Activated CD8-positive, alpha-beta memory T cell treated with anti-CD3 and anti-CD28 coated beads, Interleukin-2, amount 10 ng/mL, durations not matched to agents 7 days and 5 days (primary cell): Measurements from ENCODE around the gene GMDS. TPM values are rescaled to one million over a fixed set of nuclear protein-coding genes. Genes with fewer than 3 reads are reported as not detected.

Experiments used
- ATAC-seq: fragments of 150-1000 bp; cut with Tn5 transposase; one replicate; pipeline ENCODE4 v1.10.0; 2021; ENCODE audit warnings: moderate library complexity
- CTCF ChIA-PET: fragments of 350-600 bp; sonication (Branson Sonifier 250); formaldehyde crosslinking; loops from one replicate; lab custom pipeline; 2021; ENCODE audit warnings: antibody characterized with exemption; lab: Charles Lee
- DNase-seq: peaks from one replicate; pipeline ENCODE4 v3.0.0-alpha.2; 2020
- H3K27ac Mint-ChIP-seq: one replicate; pipeline ENCODE4 v1.8.0; 2021; ENCODE audit warnings: mild to moderate bottlenecking, mixed read lengths
- H3K27me3 Mint-ChIP-seq: one replicate; pipeline ENCODE4 v1.8.0; 2021; ENCODE audit warnings: mixed read lengths
- H3K36me3 Mint-ChIP-seq: one replicate; pipeline ENCODE4 v1.8.0; 2021; ENCODE audit warnings: mild to moderate bottlenecking, mixed read lengths
- H3K4me1 Mint-ChIP-seq: one replicate; pipeline ENCODE4 v1.8.0; 2021; ENCODE audit warnings: mixed read lengths
- H3K4me3 Mint-ChIP-seq: one replicate; pipeline ENCODE4 v1.8.0; 2021; ENCODE audit warnings: mild to moderate bottlenecking, moderate library complexity, mixed read lengths
- H3K9me3 Mint-ChIP-seq: one replicate; pipeline ENCODE4 v1.8.0; 2022; ENCODE audit warnings: low read depth, mixed read lengths
- total RNA-seq, 2 experiments: library from RNA; stranded (reverse); gene quantifications; one replicate each; pipeline ENCODE4 v1.2.3, GENCODE V29; 2021

GMDS gene
- total RNA-seq, 2 experiments from 2014 or later, result 28.2 to 36.9 TPM

DNA sequence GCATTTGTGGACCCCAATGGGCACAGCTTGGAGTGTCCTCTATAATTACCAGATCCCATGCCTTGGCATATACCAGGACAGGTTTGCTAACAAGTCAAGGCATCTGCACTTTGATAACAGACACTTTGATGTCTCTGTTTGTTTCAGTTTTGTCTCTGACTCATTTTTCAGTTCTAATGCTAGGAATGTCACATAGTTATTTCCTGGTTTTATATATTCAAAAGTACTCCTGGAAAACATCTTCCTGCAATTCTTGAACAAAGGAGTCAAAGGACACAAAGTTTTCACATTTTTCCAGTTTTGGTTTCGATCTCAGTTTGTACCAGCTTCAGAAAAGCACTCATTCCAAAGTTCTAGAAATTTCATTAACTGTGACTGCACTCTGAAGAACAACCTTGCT lies 447.6 kb downstream of the GMDS start:
- CTCF ChIA-PET, result interaction anchor here (0.6 to 1.2 kb wide), 2 partner anchors 13 to 582 kb away, joined by 3 read pairs; no protein-coding TSS in a partner anchor
- Mint-ChIP-seq H3K27me3 (no peaks in the 10 kb centered on the region), H3K4me3 (no peak overlapping the region), H3K9me3 (no peaks in the 10 kb centered on the region), H3K4me1 (peaks cover 9% of the 10 kb centered on the region), H3K36me3 (no peaks in the 10 kb centered on the region), H3K27ac (no peak overlapping the region)
- no peak for DNase-seq
- ATAC-seq, result no peak

DNA sequence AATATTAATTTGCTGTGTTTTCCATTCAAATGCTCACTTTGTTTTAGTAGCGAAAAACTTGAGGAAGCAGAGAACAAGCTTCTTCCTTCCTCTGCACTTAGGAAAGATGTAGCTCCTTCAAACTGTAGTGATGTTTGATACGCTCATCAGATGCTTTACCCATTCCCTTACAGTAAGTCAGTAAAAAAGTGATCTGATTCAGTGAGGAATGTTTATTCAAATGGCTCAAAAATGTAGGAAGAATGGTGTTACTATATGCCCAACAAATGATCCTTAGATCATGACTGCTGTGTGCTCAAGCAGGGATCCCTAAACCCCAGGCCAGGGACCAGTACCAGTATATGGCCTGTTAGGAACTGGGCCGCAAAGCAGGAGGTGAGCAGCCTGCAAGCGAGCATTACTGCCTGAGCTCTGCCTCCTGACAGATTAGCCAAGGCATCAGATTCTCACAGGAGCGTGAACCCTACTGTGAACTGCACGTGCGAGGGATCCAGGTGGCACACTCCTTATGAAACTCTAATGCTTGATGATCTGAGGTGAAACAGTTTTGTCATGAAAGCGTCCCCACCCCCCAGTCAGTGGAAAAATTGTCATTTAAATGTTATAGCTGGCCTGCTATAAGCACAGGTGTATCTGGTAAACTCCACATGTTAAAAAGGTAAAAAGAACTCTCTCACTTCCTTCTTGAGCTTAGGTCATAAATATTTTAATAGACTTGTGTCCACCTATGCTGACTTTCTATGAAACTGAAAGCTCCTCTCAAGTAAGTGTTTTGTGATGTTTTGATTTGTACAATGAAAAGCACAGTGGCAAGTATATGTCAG lies 448.5 kb downstream of the GMDS start:
- Mint-ChIP-seq H3K36me3 (no peaks in the 10 kb centered on the region), H3K9me3 (no peaks in the 10 kb centered on the region), H3K27ac (no peak overlapping the region), H3K4me1 (peaks cover 9% of the 10 kb centered on the region), H3K4me3 (no peak overlapping the region), H3K27me3 (no peaks in the 10 kb centered on the region)
- CTCF ChIA-PET, result interaction anchor here (0.6 to 1.2 kb wide), 2 partner anchors 12 to 583 kb away, joined by 3 read pairs; no protein-coding TSS in a partner anchor
- ATAC-seq (no peak), DNase-seq (no peak)

DNA sequence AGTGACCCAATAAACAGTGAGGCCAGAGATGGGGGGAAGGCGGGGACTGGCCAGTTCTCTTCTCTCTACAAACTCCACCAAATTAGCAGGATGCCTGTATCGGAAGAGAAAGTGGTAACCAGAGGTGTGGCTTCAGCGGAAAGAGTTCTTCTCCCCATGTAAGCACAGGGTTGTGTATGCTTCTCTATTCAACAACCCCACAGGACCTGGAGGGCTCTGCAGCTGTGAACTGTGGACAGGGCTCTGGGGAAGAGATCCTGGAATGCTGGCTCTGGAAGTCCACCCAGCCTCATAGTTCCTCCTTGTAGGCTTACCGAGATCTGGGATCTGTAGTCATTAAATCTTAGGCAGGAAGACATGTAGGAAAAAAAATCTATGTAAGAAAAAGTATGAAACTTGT lies 449.5 kb downstream of the GMDS start:
- CTCF ChIA-PET, result no interaction called here

DNA sequence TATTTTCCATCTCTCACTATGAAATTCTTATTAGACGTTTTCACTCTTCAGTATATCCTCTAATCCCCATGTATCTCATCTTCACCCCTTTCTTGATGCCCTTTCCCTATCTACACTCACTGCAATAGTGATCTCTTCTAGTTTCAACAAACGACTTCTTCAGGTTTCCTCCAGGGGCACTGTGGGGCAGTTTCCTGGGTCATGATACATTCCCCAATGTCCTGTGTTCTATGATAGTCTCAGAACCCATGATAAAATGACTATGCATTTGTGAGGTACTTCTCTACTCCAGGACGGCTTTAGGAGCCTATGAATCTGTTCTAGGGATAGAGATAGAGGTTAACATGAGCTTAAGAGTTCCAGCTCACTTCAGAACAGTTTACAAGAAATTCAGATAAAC lies 452.4 kb downstream of the GMDS start:
- DNase-seq (no peak), ATAC-seq (peak; percentile 55)
- Mint-ChIP-seq H3K9me3 (no peaks in the 10 kb centered on the region), H3K27ac (no peak overlapping the region), H3K36me3 (no peaks in the 10 kb centered on the region), H3K4me1 (peaks cover 8% of the 10 kb centered on the region), H3K4me3 (no peak overlapping the region), H3K27me3 (no peaks in the 10 kb centered on the region)
- CTCF ChIA-PET, result no interaction called here

More for the DNA sequence above, 449.5 kb downstream of the GMDS start:
- no peak overlapping the region for H3K27ac Mint-ChIP-seq
- no peaks in the 10 kb centered on the region for H3K9me3 Mint-ChIP-seq
- DNase-seq (no peak), ATAC-seq (no peak)
- H3K27me3 Mint-ChIP-seq, result no peaks in the 10 kb centered on the region
- no peaks in the 10 kb centered on the region for H3K36me3 Mint-ChIP-seq
- H3K4me1 Mint-ChIP-seq, result peaks cover 9% of the 10 kb centered on the region
- H3K4me3 Mint-ChIP-seq, result no peak overlapping the region

DNA sequence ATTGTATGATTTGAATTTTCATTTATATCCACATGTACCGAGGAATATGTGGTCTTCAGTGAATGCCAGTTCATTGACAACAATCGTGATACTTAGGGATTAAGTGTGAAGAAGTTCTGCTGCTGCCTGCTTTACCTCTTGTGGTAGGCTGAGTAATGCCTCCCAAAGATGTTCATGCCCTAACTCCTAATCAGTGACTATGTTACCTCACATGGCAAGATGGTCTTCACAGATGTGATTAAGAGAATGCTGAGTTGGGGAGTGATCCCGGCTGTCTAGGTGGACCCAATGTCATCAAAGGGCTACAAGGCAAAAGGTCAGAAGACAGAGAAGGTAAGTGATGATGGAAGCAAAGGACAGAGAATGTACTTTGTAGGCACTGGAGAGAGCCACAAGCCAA lies 454.7 kb downstream of the GMDS start:
- H3K9me3 Mint-ChIP-seq, result no peaks in the 10 kb centered on the region
- no peak overlapping the region for H3K4me3 Mint-ChIP-seq
- H3K27me3 Mint-ChIP-seq, result peaks cover 2% of the 10 kb centered on the region
- ATAC-seq, result no peak
- no peak for DNase-seq
- no peaks in the 10 kb centered on the region for H3K36me3 Mint-ChIP-seq
- H3K4me1 Mint-ChIP-seq, result peaks cover 13% of the 10 kb centered on the region
- CTCF ChIA-PET, result no interaction called here
- H3K27ac Mint-ChIP-seq, result no peak overlapping the region

DNA sequence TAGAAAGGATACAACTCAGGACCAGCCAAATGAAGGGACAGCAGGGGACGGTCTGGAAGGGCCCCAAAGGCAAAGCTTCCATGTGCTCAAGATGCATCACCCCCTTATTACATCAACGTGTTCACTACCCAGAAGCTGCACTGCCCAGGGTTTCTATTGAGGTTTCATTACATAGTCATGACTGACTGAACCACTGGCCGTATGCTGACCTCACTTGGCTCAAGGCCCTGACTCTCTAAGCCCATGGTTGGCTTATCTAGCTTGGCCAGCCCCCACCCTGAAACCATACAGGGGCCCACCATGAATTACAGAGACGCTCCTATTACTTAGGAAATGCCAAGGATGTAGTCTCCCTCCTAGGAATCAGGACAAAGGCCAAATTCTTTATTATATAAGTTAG lies 456.3 kb downstream of the GMDS start:
- no peak for ATAC-seq
- Mint-ChIP-seq H3K27ac (no peak overlapping the region), H3K36me3 (no peaks in the 10 kb centered on the region), H3K4me1 (peaks cover 14% of the 10 kb centered on the region), H3K4me3 (no peak overlapping the region), H3K27me3 (peaks cover 2% of the 10 kb centered on the region), H3K9me3 (no peaks in the 10 kb centered on the region)
- CTCF ChIA-PET, result no interaction called here
- DNase-seq, result no peak

DNA sequence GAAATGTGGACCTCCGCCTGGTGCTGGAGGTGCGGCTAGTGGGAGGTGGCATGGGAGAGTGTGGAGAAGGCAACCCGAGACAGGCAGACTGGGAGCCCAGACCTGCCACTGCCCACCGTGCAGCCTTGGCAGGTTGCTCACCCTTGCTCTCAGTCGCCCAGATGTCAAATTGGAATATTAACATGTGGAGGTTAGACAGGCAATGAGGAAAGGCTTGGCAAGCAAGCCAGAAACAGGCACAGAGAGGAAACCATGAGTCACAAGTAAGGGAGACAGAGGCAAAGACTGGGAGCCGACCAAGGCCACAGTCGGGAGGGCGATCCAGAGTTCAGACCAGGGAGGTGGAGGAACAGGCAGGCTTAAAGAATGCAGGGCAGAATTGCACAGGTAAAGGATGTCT lies 457.5 kb downstream of the GMDS start:
- CTCF ChIA-PET, result no interaction called here
- no peak overlapping the region for H3K27ac Mint-ChIP-seq

DNA sequence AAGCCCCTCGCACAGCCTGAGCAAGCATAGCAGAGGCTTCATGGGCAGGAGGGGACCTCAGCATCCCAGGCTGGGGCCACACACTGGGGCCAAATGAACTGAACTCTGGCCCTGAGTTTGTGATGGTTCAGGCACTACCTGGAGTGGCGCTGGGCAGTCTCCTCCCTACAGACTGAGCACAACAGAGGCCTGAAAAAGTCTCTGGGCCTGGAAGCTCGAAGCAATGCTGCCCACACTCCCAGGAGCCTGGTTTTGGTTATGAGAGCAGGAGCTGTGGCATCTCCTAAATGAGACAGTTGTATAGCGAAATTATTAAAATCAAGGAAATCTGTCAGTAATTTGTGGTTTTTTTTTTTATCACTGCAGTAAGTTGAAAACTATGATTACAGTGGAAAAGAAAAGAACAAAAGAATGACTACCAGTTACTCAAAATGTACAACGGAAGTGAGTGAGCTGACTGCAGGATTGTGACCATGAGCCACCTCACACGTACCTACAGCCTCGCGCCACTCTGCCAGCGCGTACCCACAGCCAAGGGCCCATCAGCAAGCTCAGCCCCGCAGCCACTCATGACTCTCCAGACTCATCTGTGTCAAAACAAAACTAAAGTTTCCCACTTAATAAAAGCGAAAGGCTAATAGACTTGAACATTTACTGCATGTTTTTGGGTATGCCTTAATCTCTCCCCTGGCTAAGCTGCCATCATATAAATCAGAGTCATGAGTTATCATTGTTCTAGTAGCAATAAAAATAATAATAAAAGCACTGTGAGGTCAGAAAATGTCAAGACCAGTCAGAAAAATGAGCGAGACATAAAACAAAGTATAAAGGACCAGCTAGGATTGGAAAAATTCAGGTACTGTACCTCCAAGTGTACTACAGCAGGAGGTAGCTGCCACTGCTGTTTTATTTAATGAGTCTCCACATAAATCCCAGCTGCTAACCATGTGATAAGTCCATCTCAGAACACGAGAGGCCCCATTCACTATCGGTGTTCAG lies 458.7 kb downstream of the GMDS start:
- CTCF ChIA-PET, result no interaction called here
- Mint-ChIP-seq H3K4me3 (no peak overlapping the region), H3K36me3 (no peaks in the 10 kb centered on the region), H3K4me1 (peaks cover 14% of the 10 kb centered on the region), H3K9me3 (no peaks in the 10 kb centered on the region), H3K27me3 (peaks cover 2% of the 10 kb centered on the region), H3K27ac (no peak overlapping the region)
- DNase-seq (peak; percentile 70), ATAC-seq (peak; percentile 84)

More for the DNA sequence above, 457.5 kb downstream of the GMDS start:
- Mint-ChIP-seq H3K27me3 (peaks cover 2% of the 10 kb centered on the region), H3K4me3 (no peak overlapping the region), H3K4me1 (peaks cover 14% of the 10 kb centered on the region), H3K36me3 (no peaks in the 10 kb centered on the region), H3K9me3 (no peaks in the 10 kb centered on the region)
- ATAC-seq, result no peak
- DNase-seq, result no peak

DNA sequence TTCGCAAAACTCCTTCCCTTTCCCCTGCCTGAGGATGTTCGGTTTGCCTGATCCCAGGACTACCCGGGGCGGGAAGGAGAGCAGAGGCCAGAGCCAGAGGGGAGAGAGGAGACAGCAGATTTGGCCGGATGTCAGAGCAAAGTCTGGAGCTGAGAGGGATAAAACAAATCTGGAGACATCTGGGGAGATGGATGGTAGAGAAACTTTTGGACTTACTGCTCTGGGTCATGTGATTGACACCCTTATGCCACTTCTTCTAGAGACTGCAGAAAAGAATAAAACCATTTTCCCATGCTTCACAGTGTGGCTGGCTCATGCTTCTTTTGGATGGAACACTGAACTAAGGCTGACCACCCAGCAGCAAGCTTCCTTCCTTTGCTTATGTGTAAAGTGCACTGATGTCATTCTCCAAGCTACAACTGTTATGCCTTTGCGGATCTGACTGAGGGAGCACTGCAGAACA lies 461.0 kb downstream of the GMDS start:
- Mint-ChIP-seq H3K9me3 (no peaks in the 10 kb centered on the region), H3K36me3 (no peaks in the 10 kb centered on the region), H3K27me3 (peaks cover 2% of the 10 kb centered on the region), H3K27ac (no peak overlapping the region), H3K4me3 (no peak overlapping the region), H3K4me1 (peaks cover 14% of the 10 kb centered on the region)
- no peak for DNase-seq
- CTCF ChIA-PET, result interaction anchor here (1.2 kb wide), 1 partner anchor 13 kb away, joined by 3 read pairs; no protein-coding TSS in a partner anchor
- no peak for ATAC-seq

DNA sequence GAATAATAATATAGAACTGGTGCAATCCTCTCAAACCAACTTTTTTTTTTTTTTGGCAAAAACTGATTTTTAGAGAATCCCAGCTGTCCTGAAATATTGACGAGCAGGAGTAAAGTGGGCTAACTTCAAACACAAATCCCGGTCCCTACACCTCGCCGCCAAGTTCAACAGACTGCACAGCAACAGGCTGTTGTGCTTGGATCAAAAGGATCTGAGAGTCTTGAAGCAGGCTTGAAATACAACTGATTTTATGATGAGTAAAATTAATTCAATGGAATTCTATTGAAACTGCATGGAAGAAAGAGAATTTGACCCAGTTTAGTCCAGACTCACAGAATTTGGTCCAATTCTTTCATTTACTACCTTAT lies 463.6 kb downstream of the GMDS start:
- no peaks in the 10 kb centered on the region for H3K9me3 Mint-ChIP-seq
- H3K36me3 Mint-ChIP-seq, result no peaks in the 10 kb centered on the region
- CTCF ChIA-PET, result no interaction called here
- no peaks in the 10 kb centered on the region for H3K27me3 Mint-ChIP-seq
- peaks cover 11% of the 10 kb centered on the region for H3K4me1 Mint-ChIP-seq
- no peak overlapping the region for H3K27ac Mint-ChIP-seq
- no peak overlapping the region for H3K4me3 Mint-ChIP-seq
- ATAC-seq (no peak), DNase-seq (no peak)

DNA sequence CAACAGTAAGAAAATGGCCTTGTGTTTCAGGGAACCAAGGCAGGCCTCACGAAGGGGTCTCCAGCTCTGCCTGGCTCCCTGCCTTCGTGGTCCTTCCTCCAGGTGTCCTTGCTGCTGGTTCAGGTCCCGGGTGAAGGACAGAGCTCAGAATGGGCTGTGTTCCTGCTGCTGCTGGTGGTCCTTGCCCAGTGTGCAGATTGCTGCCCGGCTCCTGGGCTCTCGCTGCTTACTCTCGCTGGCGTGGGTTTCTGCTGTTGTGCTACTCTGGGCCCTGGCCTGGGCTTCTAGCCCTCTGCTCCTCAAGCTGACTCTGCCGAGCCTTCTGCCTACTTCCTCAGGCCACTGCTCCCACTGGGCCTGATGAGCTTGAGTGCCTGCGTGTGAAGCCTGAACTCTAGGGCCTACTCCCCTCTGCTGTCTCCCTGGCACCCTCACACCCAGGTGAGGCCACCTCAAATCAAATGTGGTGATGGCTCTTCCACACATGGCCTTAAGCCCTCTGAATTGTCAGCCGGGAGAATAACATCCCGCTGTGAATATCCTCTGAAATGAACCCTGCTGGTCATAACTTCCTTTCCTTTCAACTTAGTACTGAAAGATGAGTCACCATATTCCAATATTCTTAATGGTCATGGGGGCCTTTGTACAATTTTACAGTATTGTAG lies 464.1 kb downstream of the GMDS start:
- Mint-ChIP-seq H3K36me3 (no peaks in the 10 kb centered on the region), H3K4me3 (no peak overlapping the region), H3K9me3 (no peaks in the 10 kb centered on the region), H3K4me1 (peaks cover 6% of the 10 kb centered on the region), H3K27me3 (peaks cover 2% of the 10 kb centered on the region), H3K27ac (no peak overlapping the region)
- ATAC-seq, result no peak
- no peak for DNase-seq
- CTCF ChIA-PET, result no interaction called here

DNA sequence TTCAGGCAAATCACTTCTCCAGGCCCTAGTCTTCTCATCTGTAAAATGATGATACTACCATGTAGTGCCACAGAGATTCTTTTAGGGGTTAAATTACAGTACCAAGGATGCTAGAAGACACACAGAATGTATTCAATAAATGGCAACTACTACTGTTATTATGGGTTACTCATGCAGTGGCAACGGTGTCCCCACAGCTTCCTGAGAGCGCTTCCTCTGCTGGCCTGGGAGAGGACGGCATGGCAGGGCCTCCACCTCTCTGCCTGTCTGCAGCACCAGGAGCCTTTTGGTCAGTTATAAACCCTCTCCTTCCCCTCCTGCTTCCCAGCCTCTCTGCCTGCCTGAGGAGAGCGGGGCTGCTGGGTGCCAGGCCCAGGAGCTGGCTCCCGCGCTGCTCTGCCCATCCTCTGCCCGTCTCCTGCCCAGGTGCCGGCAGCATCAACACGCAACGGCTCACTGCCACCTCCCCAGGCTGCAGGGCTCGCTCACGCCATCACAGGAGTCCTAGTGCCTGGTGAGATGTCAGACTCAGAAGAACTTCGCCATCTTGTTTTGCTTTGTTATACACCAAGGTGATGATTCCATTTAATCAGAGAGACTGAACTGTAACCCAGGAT lies 465.0 kb downstream of the GMDS start:
- Mint-ChIP-seq H3K4me3 (no peak overlapping the region), H3K36me3 (no peaks in the 10 kb centered on the region), H3K27ac (no peak overlapping the region), H3K4me1 (no peaks in the 10 kb centered on the region), H3K27me3 (peaks cover 2% of the 10 kb centered on the region), H3K9me3 (no peaks in the 10 kb centered on the region)
- no peak for ATAC-seq
- CTCF ChIA-PET, result no interaction called here
- no peak for DNase-seq
